Esophagus squamous epithelium (tissue), 5 donors: ENCODE data around the gene USP51. TPM values are rescaled to one million over a fixed set of nuclear protein-coding genes. Genes with fewer than 3 reads are reported as not detected.
"Not testable (repeated sequence)": the region's sequence is repeated elsewhere in the genome, so short reads cannot be mapped to it uniquely, and the experiment has no call there.

Experiments used
- DNase-seq: peaks from one replicate; lab custom pipeline; 2025; lab: John Stamatoyannopoulos, UW
- H3K27ac ChIP-seq, 4 donors: fragments of 200-600 bp; sonication (generic); one replicate each; pipeline ENCODE4 v1.5.1; 2016 to 2019; ENCODE audit warnings: mild to moderate bottlenecking in 1 of 4
- H3K27me3 ChIP-seq, 4 donors: fragments of 200-600 bp; sonication (generic); 1 replicate in 3 of 4; 2 replicates in 1 of 4; pipeline versions ENCODE4 v1.5.1 to v1.6.0; 2017 to 2021; ENCODE audit warnings: antibody characterized with exemption in 1 of 4
- H3K36me3 ChIP-seq, 3 donors: fragments of 200-600 bp; sonication (generic); one replicate each; pipeline ENCODE4 v1.5.1; 2016 to 2019
- H3K4me1 ChIP-seq, 3 donors: fragments of 200-600 bp; sonication (generic); one replicate each; pipeline ENCODE4 v1.5.1; 2017 to 2019
- H3K4me3 ChIP-seq, 4 donors: fragments of 200-600 bp; sonication (generic); 1 replicate in 3 of 4; 2 replicates in 1 of 4; pipeline ENCODE4 v1.5.1; 2016 to 2019; ENCODE audit warnings: mild to moderate bottlenecking in 2 of 4, moderate library complexity in 1 of 4
- H3K9me3 ChIP-seq, 3 donors: fragments of 200-600 bp; sonication (generic); one replicate each; pipeline ENCODE4 v1.5.1; 2016 to 2019
- POLR2A ChIP-seq, 4 donors: fragments of 450-650 bp; IDR thresholded peaks; one replicate each; pipeline ENCODE4 v1.6.1; 2017; ENCODE audit warnings: antibody characterized with exemption in 4 of 4, mild to moderate bottlenecking in 4 of 4, moderate library complexity in 3 of 4
- WGBS, 2 donors: methylation state at CpG; one replicate each; pipeline ENCODE4 v1.1.5; 2018; 5-methylcytosine and 5-hydroxymethylcytosine counted together
- intact Hi-C: fragments of 100-400 bp; cut with DNase I; formaldehyde crosslinking; loops from one replicate; pipeline ENCODE4 v1.15.0; 2022
- small RNA-seq, 4 donors: library from RNA; depleted of rRNA; stranded (forward); fragments of <200 nt; gene quantifications; one replicate each; pipeline ENCODE3, GENCODE V24; 2016
- total RNA-seq, 4 donors: library from RNA; depleted of rRNA; stranded (reverse); fragments of >200 nt; gene quantifications; one replicate each; pipeline ENCODE4 v1.1.0, GENCODE V29; 2016
- TF ChIP-seq, protein P1 (sequence below), 6 experiments: fragments of 450-650 bp in 4 of 6; fragments of 200-600 bp in 2 of 6; sonication (generic) in 2 of 6; IDR thresholded peaks; one replicate each; pipeline ENCODE4 v1.5.1; 2016 to 2019; ENCODE audit warnings: antibody characterized with exemption in 6 of 6, mild to moderate bottlenecking in 4 of 6, moderate library complexity in 4 of 6
- donor health status: DM: yes; HTN: yes; CAD: no.

USP51 gene
- total RNA-seq, 4 donors from 2014 or later = 0.13 to 0.95 (median 0.59) TPM; not detected in 1

DNA sequence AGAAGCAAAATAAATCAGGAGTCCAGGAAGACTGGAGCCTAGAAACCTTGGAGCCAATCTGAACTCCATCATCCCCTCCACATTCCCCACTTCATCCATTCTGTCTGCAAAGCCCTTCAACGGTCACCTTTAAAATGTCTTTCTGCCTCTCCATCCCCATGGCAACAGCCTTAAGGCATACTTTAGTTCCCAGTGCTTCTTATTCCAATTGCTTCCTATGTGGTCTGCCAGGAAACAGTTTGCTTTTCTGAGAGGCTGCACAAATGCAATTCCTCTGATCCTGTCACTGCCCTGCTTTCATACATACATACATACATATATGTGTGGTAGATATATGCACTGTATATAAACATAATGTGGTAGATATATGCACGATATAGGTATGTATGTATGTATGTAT lies 38.5 kb downstream of the USP51 start:
- H3K9me3 ChIP-seq = no peaks in the 10 kb centered on the region
- intact Hi-C loops = no loop called here
- peak overlapping the region in 3 of 4 donors; percentile 83 to 84 (median 83) for H3K27ac ChIP-seq
- H3K4me1 ChIP-seq = peaks cover 0 to 4% (median 0%) of the 10 kb centered on the region in 3 donors
- DNase-seq = no peak
- TF ChIP-seq POLR2A (IDR thresholded peaks at IDR 0.05) = no peak
- TF ChIP-seq, protein P1, sequence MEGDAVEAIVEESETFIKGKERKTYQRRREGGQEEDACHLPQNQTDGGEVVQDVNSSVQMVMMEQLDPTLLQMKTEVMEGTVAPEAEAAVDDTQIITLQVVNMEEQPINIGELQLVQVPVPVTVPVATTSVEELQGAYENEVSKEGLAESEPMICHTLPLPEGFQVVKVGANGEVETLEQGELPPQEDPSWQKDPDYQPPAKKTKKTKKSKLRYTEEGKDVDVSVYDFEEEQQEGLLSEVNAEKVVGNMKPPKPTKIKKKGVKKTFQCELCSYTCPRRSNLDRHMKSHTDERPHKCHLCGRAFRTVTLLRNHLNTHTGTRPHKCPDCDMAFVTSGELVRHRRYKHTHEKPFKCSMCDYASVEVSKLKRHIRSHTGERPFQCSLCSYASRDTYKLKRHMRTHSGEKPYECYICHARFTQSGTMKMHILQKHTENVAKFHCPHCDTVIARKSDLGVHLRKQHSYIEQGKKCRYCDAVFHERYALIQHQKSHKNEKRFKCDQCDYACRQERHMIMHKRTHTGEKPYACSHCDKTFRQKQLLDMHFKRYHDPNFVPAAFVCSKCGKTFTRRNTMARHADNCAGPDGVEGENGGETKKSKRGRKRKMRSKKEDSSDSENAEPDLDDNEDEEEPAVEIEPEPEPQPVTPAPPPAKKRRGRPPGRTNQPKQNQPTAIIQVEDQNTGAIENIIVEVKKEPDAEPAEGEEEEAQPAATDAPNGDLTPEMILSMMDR (IDR thresholded peaks at IDR 0.05) = no peak
- H3K4me3 ChIP-seq = peak overlapping the region in 2 of 4 donors; percentile 62 to 69
- 26 to 62% methylated on average over 2 of the region's 2 CpGs for WGBS, 2 donors
- H3K27me3 ChIP-seq = no peaks in the 10 kb centered on the region
- no peaks in the 10 kb centered on the region for H3K36me3 ChIP-seq

DNA sequence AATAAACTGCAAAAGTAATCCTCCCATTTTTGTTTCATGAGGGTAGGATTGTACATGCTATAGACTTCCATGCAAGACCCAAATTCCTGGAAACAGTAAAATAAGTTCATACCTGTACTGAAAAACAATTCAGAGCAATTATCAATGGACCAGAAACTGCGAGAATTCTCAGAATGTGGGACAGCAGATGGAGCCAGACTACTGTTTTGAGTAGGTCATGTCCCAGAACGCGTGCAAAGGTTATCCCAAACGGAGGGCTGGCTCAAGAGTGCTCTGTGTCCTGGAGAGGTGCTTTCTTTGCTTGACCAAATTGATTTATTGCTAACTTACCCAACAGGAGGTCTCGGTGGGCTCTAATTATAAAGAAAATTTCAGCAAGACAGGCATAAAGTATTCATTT lies 39.4 kb downstream of the USP51 start:
- Histone ChIP-seq H3K27ac (no peak overlapping the region), H3K36me3 (no peaks in the 10 kb centered on the region), H3K27me3 (no peaks in the 10 kb centered on the region), H3K9me3 (no peaks in the 10 kb centered on the region), H3K4me1 (peaks cover 0 to 4% (median 0%) of the 10 kb centered on the region in 3 donors), H3K4me3 (no peak overlapping the region)
- intact Hi-C loops = no loop called here
- no peak for DNase-seq
- TF ChIP-seq, protein P1 (IDR thresholded peaks at IDR 0.05) = no peak
- TF ChIP-seq POLR2A (IDR thresholded peaks at IDR 0.05) = no peak
- WGBS, 2 donors = 31 to 49% methylated on average over 4 to 5 of the region's 5 CpGs

DNA sequence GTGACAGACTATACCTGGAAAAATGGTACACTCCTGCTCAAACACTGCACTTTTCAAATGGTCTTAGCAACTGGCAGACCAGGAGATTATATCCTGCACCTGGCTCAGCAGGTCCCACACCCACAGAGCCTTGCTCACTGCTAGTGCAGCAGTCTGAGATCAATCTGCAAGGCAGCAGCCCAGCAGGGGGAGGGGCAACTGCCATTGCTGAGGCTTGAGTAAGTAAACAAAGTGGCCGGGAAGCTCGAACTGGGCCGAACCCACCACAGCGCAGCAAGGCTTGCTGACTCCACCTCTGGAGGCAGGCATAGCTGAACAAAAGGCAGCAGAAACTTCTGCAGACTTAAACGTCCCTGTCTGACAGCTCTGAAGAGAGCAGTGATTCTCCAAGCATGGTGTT lies 46.2 kb downstream of the USP51 start:
- H3K4me1 ChIP-seq, H3K4me3 ChIP-seq, H3K27me3 ChIP-seq, H3K36me3 ChIP-seq, H3K27ac ChIP-seq, DNase-seq, intact Hi-C loops, H3K9me3 ChIP-seq: not testable (repeated sequence)
- 60% methylated on average over 2 of the region's 5 CpGs; no CpG with 5 or more reads in 1 of the 2 donors for WGBS, 2 donors

Small RNAs within 50 kb of the gene (small RNA-seq; reads per million reads assigned to genes)
- 0 reads per million in 4 donors for gene MIR4536-2

Other genes with a start within 250 kb of the USP51 start
- gene PAGE3, start 224.9 kb downstream of the USP51 start, total RNA-seq = not detected
- 10 to 100 TPM in 1 of 4 donors, 1 to 10 TPM in 3; 2.4 to 11.1 (median 4.7) TPM for gene MAGEH1, start 37.7 kb downstream of the USP51 start, total RNA-seq
- gene FOXR2, start 133.6 kb upstream of the USP51 start, total RNA-seq = not detected
- gene RRAGB, start 227.9 kb upstream of the USP51 start, total RNA-seq = 10 to 100 TPM in 1 of 4 donors, 1 to 10 TPM in 3; 4.0 to 15.1 (median 6.7) TPM